DMS53 treated with DMSO at 0.1 percent for 48 hours (cell line): ENCODE measurements around the gene TDRD3.

Experiments
- DNase-seq: peaks from one replicate; lab custom pipeline; 2025; ENCODE audit not compliant: unreplicated experiment; lab: John Stamatoyannopoulos, UW

TDRD3 gene

DNA sequence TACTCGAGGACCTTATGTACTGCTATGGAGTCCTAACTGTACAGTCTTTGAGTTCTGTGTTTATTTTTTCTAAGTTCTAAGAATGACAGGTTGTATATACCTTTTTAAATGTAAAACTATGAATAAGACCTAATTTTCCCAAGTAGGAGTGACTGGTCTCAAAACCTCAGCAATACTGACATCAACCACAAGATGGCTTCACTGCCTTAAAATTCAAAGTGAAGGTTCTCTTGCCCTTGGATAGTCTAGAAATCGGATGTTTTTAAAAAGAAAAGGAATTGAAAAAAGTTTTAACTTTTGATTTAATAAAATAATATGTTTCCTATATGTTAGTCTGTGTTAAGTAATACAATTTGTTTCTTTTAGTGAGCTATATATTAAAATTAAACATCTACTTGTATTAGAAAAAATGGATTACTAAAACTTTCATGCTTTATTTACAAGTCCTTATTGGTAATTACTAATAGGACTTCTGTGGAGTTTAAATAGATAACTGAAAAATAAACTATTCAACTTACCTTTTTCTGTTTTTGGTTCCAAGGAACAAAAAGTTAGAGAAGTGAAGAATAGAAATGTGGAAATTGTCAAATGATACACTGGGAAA lies 52.0 kb downstream of the TDRD3 start:
- DNase-seq, result no peak

- DNase-seq, result no peak
Measured at GRCh38 chr13:60453490-60453889, 56.5 kb downstream of the TDRD3 start.

DNA sequence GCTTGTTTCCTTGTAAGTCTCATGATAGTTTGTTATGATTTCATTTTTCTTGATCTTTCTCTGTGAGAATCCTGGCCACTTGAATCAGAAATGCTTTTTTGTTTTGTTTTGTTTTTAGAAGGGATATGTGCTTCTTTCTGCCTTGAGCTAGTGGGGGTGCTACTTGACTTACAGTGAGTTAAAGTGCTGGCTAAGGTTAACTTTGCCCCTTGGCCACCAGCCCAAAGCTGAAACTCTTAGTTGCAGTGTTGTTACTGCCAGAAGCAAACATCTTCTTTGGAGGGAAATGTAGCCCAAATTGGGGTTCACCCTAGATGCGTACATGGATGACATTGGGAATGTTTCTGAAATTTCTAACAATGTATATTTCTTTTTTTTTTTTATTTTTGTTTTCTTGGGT lies 57.4 kb downstream of the TDRD3 start:
- DNase-seq, result no peak

DNA sequence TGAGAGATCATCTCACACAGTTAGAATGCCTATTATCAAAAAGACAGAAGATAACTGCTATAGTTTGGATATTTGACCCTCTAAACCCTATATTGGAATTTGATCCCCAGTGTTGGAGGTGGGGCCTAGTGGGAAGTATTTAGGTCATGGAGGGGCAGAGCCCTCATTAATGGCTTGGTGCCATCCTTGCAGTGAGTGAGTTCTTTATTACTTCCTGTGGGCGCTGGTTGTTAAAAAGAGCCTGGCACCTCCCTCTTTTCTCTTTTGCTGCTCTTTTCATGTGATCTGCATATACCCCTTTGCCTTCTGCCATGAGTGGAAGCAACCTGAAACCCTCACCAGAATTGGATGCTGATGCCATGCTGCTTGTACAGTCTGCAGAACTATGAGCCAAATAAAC lies 66.8 kb downstream of the TDRD3 start:
- no peak for DNase-seq

DNA sequence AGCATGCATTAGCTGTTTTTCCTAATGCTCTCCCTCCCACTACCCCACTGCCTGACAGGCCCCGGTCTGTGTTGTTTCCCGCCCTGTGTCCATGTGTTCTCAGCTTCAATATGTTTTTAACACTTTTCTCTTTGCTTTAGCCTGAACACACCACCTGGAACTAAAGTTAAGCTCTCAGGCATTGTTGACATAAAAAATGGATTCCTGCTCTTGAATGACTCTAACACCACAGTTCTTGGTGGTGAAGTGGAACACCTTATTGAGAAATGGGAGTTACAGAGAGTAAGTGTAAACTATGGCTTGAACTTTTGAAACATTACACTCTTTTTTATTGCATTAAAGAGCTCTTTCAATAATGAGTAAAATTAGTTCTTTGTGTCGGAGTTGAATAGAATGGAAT lies 70.1 kb downstream of the TDRD3 start:
- DNase-seq, result no peak

GRCh38 chr13:60479273-60479672 lies 82.3 kb downstream of the TDRD3 start:
- DNase-seq, result no peak

GRCh38 chr13:60482012-60482411 lies 85.0 kb downstream of the TDRD3 start:
- DNase-seq, result no peak

GRCh38 chr13:60484865-60485264 lies 87.8 kb downstream of the TDRD3 start:
- no peak for DNase-seq

GRCh38 chr13:60491531-60491930 lies 94.5 kb downstream of the TDRD3 start:
- DNase-seq, result no peak

- no peak for DNase-seq
Measured at GRCh38 chr13:60492187-60492586, 95.2 kb downstream of the TDRD3 start.

DNA sequence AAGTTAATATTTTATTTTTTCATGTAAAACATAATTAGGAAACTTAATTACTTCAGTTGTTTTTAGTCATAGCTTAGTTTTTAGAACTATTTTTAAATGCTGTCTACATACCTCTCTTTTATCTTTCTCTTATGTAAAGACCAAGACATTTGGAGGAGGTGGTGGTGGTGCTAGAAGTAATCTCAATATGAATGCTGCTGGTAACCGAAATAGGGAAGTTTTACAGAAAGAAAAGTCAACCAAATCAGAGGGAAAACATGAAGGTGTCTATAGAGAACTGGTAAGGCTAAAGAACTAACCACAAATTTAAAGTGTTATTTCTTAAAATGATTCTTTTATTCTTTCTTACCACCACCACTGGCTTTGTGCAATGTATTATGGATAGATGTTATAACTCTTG lies 97.3 kb downstream of the TDRD3 start:
- no peak for DNase-seq

DNA sequence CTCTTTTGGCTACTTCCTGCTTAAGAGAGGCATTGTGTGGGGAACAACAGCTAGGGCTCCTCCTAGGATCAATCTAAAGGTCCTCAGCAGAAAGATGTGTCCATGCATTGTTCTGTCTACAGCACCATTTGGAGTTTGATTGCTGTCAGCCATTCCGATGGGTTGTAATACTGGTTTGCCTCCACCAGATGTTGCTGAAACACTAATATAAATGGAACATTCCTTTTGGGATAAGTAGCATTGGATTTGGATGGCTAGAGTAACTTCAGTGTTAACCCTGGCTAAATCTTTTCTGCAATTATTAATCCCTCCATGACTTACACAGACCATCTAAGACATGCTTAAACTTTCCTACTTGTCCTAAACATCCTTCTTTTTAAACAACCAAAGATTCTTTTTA lies 104.2 kb downstream of the TDRD3 start:
- no peak for DNase-seq

- no peak for DNase-seq
Measured at GRCh38 chr13:60509601-60510386, 112.8 kb downstream of the TDRD3 start.

DNA sequence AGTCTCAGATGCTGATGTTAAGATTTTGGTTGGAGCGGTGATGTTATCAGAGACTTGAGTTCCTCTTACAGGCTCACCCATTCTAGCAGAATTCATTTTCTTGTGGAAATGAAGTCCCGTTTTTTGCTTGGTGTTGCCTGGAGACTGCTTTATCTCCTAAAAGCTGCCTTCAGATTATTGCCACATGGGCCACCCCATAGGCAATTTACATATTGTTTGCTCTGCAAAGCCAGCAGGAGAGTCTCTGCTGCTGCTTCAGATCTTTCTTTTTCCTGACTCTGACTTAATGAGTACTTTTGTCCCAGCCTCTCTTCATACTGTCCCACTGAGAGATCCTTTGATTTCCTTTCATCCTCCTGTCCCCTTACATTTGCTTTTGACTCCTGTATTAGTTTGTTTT lies 114.6 kb downstream of the TDRD3 start:
- no peak for DNase-seq

GRCh38 chr13:60514891-60515290 lies 117.9 kb downstream of the TDRD3 start:
- no peak for DNase-seq

DNA sequence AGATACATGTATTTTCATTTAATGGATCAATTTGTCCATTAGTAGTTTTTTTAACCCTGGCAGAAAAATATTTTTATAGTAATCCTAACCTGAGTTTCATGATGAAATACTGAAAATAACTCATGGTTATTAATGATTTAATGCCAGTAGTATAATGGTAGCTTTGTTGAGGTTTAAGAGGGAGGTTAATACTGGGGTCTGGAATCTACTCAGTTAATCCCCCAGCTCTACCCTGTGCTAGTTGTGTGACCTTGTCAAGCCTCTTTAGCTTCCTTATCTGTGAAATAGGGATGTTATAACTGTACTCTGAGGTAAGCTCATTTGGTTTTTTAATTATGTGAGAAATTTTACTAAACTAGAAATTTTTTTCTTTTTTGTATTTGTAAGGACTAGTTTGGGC lies 122.5 kb downstream of the TDRD3 start:
- no peak for DNase-seq

GRCh38 chr13:60520902-60521569 lies 124.0 kb downstream of the TDRD3 start:
- no peak for DNase-seq

- DNase-seq, result no peak
Measured at GRCh38 chr13:60538566-60538965, 141.5 kb downstream of the TDRD3 start.

DNA sequence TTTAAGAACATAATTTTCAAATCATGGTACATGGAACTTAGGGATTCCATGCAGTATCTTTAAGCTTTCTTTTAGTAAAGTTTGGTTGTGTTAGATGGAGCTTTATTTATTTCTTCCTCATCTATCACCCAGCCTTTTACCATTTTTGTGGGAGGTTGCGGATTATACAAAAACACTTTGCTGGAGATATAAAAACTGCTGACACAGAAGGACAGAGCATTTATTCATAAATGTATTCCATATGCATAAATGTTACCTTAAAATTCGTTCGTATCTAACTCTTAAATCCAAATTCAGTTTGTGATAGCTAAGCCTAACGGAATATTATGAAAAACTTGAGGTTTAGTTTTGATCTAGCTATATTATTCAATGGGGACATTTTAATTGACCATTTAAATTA lies 143.3 kb downstream of the TDRD3 start:
- DNase-seq, result no peak

DNA sequence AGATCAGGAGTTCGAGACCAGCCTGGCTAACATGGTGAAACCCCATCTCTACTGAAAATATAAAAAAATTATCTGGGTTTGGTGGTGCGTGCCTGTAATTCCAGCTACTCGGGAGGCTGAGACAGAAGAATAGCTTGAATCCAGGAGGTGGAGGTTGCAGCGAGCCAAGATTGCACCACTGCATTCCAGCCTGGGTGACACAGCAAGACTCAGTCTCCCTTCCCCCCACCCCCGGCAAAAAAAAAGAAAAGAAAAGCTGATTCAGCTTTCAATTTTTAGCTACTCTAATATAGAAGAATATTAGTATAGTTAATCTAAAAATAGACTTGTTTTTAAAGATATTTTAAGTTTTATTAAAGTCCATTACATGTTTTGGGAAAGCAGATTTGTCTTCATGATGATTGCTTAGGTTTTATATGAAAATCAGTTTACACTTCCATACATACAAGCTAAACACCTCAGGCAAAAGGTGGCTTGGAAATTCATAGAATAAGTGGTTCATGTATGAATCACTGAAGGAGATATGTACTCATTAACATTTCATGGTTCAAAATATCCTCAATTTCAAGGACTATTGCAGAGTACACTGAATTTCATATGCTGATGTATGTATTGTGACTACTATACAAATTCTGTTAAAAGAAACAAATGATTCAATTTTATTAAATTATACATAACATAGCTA lies 165.2 kb downstream of the TDRD3 start:
- no peak for DNase-seq

- DNase-seq, result no peak
Measured at GRCh38 chr13:60571571-60571970, 174.6 kb downstream of the TDRD3 start.
